ENCODE measurements around the gene FAP.

Gene FAP

DNA sequence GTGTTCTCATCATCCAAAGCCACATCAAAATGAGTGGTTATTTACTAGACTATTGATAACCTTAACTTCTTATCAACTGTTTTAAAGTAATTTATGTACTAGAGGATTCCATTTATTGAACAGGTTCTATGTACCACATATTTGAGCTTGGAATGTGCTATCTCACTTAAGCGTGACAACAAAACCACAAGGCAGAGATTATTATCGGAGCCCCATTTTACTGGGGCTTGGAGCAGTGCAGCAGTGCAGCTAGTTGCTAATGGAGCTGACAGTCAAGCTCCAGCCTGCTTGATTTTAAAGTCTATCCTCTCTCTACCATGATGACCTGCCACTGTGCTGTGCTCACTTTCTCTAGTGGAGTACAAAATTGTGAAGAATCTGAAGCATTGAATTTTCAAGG lies 115.8 kb downstream of the FAP start:
- intact Hi-C loops (cut with DNase I): loop anchor here (10.0 kb wide), 1 partner anchor 903 kb away; no protein-coding TSS in a partner anchor

DNA sequence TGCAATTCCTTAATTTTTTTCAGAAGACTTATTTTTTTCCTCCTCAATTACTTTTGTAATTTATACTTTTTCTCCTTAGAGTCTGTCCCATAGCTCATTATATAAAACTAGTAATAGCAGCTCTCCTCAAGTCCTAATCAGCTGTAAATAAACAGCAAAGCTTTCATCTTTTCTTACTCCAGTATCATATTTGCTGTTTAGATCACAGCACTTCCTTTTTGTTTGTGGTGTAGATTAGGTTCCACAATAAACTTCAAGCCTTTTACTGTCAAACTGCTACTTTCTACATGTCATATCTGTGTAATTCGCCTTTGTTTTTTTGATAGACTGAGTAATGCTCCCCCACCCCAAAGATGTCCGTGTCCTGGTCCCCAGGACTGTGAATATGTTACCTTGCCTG lies 116.7 kb downstream of the FAP start:
- no peak for DNase-seq
- intact Hi-C loops (cut with DNase I): loop anchor here (10.0 kb wide), 1 partner anchor 902 kb away; no protein-coding TSS in a partner anchor

More for the DNA sequence above, 115.8 kb downstream of the FAP start:
- no peak for DNase-seq

DNA sequence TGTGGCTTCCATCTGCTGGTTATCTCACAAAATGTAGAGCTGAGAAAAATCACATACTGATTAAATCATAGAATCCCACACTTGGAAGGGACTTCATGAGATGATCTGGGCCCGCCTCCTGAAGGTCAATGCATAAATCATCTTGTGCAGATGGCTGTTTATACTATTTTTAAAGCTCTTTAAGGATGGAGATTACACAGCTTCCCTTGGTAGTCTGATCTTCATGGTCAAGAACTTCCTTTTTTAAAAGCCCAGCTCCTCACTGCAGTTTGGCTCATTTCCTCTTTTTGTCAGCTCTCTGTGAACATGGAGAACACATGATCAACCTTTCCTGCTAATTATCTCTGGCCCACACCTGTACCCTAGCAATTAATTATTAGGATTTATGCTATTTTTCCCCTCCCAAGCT lies 117.1 kb downstream of the FAP start:
- DNase-seq: no peak
- intact Hi-C loops (cut with DNase I): loop anchor here (10.0 kb wide), 1 partner anchor 901 kb away; no protein-coding TSS in a partner anchor

DNA sequence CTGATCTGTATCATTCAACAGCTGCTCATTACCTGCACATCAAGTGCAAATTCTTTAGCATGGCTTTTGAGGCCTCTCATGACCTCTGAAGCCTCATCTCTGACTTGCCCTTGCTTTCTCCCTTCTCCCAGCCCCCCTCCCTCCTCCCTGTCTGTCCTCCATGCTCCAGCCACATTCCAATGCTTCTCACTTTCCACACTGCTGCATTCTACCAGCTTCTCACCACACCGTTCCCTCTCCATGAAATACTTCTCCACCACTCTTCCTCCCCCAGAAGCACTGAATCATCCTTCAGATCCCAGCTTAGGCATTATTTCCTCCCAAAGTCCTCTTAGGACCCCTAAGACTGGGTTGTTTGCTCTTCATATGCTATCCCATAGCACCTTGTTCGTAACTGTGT lies 118.1 kb downstream of the FAP start:
- DNase-seq: no peak
- intact Hi-C loops (cut with DNase I): loop anchor here (10.0 kb wide), 1 partner anchor 900 kb away; no protein-coding TSS in a partner anchor

DNA sequence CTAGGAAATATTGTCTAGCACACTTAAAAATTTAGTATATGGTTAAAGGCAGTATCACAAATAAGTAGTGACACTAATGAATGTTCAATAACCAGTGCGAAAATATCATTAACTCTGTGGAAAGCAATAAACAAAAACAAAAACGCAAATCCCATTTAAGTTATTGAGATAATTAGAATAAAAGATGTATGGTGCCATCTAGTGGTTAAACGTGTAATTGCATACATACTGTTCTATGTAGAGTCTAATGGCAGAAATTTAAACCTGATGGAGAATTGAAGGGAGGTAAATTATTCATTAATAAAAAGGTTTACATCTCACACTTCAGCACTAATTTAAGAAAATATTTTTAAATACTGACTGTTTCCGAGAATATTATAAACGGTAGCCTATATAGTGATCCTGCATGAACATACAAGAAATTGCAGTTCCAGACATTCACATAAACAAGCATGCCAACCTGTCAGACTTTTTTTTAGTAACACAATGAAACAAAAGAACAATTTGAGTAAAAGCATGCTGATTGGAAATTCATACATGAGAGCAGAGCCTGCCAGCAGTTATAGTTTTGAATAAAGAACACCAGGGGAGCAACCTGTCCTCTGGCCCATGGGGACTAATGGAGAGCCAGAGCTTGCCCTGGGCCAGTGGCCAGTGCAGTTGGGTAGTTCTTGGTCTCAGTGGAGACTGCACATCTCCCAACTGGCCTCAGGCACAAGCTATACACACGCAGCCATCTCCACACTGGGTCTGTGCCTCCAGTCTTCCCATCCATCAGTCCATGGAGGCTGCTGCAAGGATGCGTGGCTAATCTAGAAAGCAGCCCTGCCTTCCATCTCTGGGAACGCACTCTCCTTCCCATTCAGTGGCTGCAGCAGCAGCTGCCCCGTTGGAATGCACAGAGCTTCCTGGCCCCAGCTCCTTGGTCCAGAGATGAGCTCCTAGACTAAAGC lies 119.2 kb downstream of the FAP start:
- peak in 2 of 10 donors; percentile 59 to 60 for DNase-seq
- intact Hi-C loops (cut with DNase I): loop anchor here (5.0 to 10.0 kb wide), 3 partner anchors 117 to 899 kb away; no protein-coding TSS in a partner anchor
